GM19468 (cell line): Measurements from ENCODE around the gene LSAMP.

Experiments
- ATAC-seq: cut with Tn5 transposase; IDR thresholded peaks from one replicate; pipeline ENCODE4 v1.9.1; 2021; ENCODE audit warnings: mild to moderate bottlenecking, moderate library complexity, moderate number of reproducible peaks; ENCODE audit not compliant: unreplicated experiment; ENCODE audit errors: extremely low read depth

The LSAMP gene

GRCh38 chr3:116070061-116070460 is 375.2 kb downstream of the LSAMP start:
- ATAC-seq, result no peak

- no peak for ATAC-seq
Measured at GRCh38 chr3:116069024-116069423, 376.3 kb downstream of the LSAMP start.

- ATAC-seq, result peak; percentile 76
Measured at GRCh38 chr3:116067326-116067725, 378.0 kb downstream of the LSAMP start.

GRCh38 chr3:116065501-116065900 is 379.8 kb downstream of the LSAMP start:
- no peak for ATAC-seq

- no peak for ATAC-seq
Measured at GRCh38 chr3:116064646-116065045, 380.6 kb downstream of the LSAMP start.

GRCh38 chr3:116059421-116060096 is 385.7 kb downstream of the LSAMP start:
- no peak for ATAC-seq

GRCh38 chr3:116058844-116059243 is 386.4 kb downstream of the LSAMP start:
- ATAC-seq, result no peak

GRCh38 chr3:116057400-116058006 is 387.8 kb downstream of the LSAMP start:
- peak; percentile 7 for ATAC-seq

- ATAC-seq, result peak; percentile 81
Measured at GRCh38 chr3:116056280-116056679, 389.0 kb downstream of the LSAMP start.

- ATAC-seq, result no peak
Measured at GRCh38 chr3:116053017-116053416, 392.3 kb downstream of the LSAMP start.

- ATAC-seq, result no peak
Measured at GRCh38 chr3:116052602-116053001, 392.7 kb downstream of the LSAMP start.

GRCh38 chr3:116051586-116051985 is 393.7 kb downstream of the LSAMP start:
- no peak for ATAC-seq

GRCh38 chr3:116051040-116051439 is 394.2 kb downstream of the LSAMP start:
- ATAC-seq, result no peak

GRCh38 chr3:116050311-116050915 is 394.9 kb downstream of the LSAMP start:
- no peak for ATAC-seq

- no peak for ATAC-seq
Measured at GRCh38 chr3:116048991-116049390, 396.3 kb downstream of the LSAMP start.

- ATAC-seq, result no peak
Measured at GRCh38 chr3:116046350-116046749, 398.9 kb downstream of the LSAMP start.

- no peak for ATAC-seq
Measured at GRCh38 chr3:116045314-116045713, 400.0 kb downstream of the LSAMP start.

- no peak for ATAC-seq
Measured at GRCh38 chr3:116040152-116040551, 405.1 kb downstream of the LSAMP start.

GRCh38 chr3:116039651-116039985 is 405.7 kb downstream of the LSAMP start:
- no peak for ATAC-seq

- no peak for ATAC-seq
Measured at GRCh38 chr3:116038968-116039650, 406.2 kb downstream of the LSAMP start.
